Smooth muscle cell (in vitro differentiated cells): ENCODE measurements around the gene MUC6. TPM values are rescaled to one million over a fixed set of nuclear protein-coding genes. Genes with fewer than 3 reads are reported as not detected.

Experiments
- DNase-seq: peaks from one replicate; lab custom pipeline; 2025; ENCODE audit not compliant: unreplicated experiment; lab: John Stamatoyannopoulos, UW
- H2AFZ ChIP-seq: fragments of 200-600 bp; sonication (generic); 2 replicates; pipeline ENCODE4 v1.6.0; 2016; ENCODE audit warnings: antibody characterized with exemption, low read depth, mild to moderate bottlenecking
- H3F3A ChIP-seq: fragments of 200-600 bp; sonication (generic); 2 replicates; pipeline ENCODE4 v1.6.0; 2017; ENCODE audit warnings: antibody characterized with exemption, low read depth
- H3K27ac ChIP-seq: fragments of 200-600 bp; sonication (generic); 2 replicates; pipeline ENCODE4 v1.5.1; 2016; ENCODE audit warnings: low read depth, mild to moderate bottlenecking
- H3K27me3 ChIP-seq: fragments of 200-600 bp; sonication (generic); 2 replicates; pipeline ENCODE4 v1.6.1; 2016; ENCODE audit warnings: low read depth, mild to moderate bottlenecking
- H3K36me3 ChIP-seq: fragments of 200-600 bp; sonication (generic); 2 replicates; pipeline ENCODE4 v1.5.1; 2016; ENCODE audit warnings: low read depth
- H3K4me1 ChIP-seq: fragments of 200-600 bp; sonication (generic); 2 replicates; pipeline ENCODE4 v1.5.1; 2016; ENCODE audit warnings: low read depth
- H3K4me2 ChIP-seq: fragments of 200-600 bp; sonication (generic); 2 replicates; pipeline ENCODE4 v1.6.0; 2016; ENCODE audit warnings: mild to moderate bottlenecking
- H3K4me3 ChIP-seq: fragments of 200-600 bp; sonication (generic); 2 replicates; pipeline ENCODE4 v1.5.1; 2016; ENCODE audit warnings: mild to moderate bottlenecking
- H3K79me2 ChIP-seq: fragments of 200-600 bp; sonication (generic); 2 replicates; pipeline ENCODE4 v1.6.0; 2016; ENCODE audit warnings: low read depth, mild to moderate bottlenecking
- H3K9ac ChIP-seq: fragments of 200-600 bp; sonication (generic); 2 replicates; pipeline ENCODE4 v1.6.0; 2016; ENCODE audit warnings: low read depth
- H3K9me3 ChIP-seq: fragments of 200-600 bp; sonication (generic); replicated peaks from 2 replicates; pipeline ENCODE4 v1.5.1; 2016; ENCODE audit warnings: low read depth
- H4K20me1 ChIP-seq: fragments of 200-600 bp; sonication (generic); 2 replicates; pipeline ENCODE4 v1.6.0; 2016; ENCODE audit warnings: low read depth
- WGBS: methylation state at CpG from one replicate; pipeline ENCODE4 v1.1.7; 2016; ENCODE audit warnings: low lambda C conversion rate; 5-methylcytosine and 5-hydroxymethylcytosine counted together
- polyA plus RNA-seq: library from polyadenylated mRNA; unstranded; fragments of >200 nt; fragmentation: Nextera tagmentation; extraction: Ambion mirVana; gene quantifications from 2 replicates; pipeline ENCODE4 v1.2.1, GENCODE V29; 2016
- total RNA-seq: library from RNA; depleted of rRNA; stranded (reverse); fragments of >200 nt; gene quantifications from 2 replicates; pipeline ENCODE4 v1.2.3, GENCODE V29; 2014
- TF ChIP-seq, protein P1 (sequence below): fragments of 200-600 bp; sonication (generic); IDR thresholded peaks from 2 replicates; pipeline ENCODE4 v1.5.1; 2017; ENCODE audit warnings: borderline replicate concordance, mild to moderate bottlenecking, antibody characterized with exemption; ENCODE audit not compliant: insufficient read depth, poor library complexity, severe bottlenecking

The MUC6 gene
- total and polyA plus RNA-seq, 2 experiments from 2014 or later, result not detected

- H3K27me3 ChIP-seq, result no peaks in the 10 kb centered on the region
- no peak for DNase-seq
- no peak overlapping the region for H3K9ac ChIP-seq
- peaks cover 22% of the 10 kb centered on the region for H4K20me1 ChIP-seq
- no peaks in the 10 kb centered on the region for H3K4me1 ChIP-seq
- no peaks in the 10 kb centered on the region for H3K9me3 ChIP-seq
- H3K27ac ChIP-seq, result no peak overlapping the region
- peaks cover 8% of the 10 kb centered on the region for H3K79me2 ChIP-seq
- no peaks in the 10 kb centered on the region for H3K36me3 ChIP-seq
- H3K4me2 ChIP-seq, result no peak overlapping the region
- WGBS, result 98% methylated on average over 8 of the region's 14 CpGs
- TF ChIP-seq, protein P1, sequence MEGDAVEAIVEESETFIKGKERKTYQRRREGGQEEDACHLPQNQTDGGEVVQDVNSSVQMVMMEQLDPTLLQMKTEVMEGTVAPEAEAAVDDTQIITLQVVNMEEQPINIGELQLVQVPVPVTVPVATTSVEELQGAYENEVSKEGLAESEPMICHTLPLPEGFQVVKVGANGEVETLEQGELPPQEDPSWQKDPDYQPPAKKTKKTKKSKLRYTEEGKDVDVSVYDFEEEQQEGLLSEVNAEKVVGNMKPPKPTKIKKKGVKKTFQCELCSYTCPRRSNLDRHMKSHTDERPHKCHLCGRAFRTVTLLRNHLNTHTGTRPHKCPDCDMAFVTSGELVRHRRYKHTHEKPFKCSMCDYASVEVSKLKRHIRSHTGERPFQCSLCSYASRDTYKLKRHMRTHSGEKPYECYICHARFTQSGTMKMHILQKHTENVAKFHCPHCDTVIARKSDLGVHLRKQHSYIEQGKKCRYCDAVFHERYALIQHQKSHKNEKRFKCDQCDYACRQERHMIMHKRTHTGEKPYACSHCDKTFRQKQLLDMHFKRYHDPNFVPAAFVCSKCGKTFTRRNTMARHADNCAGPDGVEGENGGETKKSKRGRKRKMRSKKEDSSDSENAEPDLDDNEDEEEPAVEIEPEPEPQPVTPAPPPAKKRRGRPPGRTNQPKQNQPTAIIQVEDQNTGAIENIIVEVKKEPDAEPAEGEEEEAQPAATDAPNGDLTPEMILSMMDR, result no peak
- H3F3A ChIP-seq, result no peaks in the 10 kb centered on the region
- H2AFZ ChIP-seq, result no peak overlapping the region
- no peak overlapping the region for H3K4me3 ChIP-seq
Measured at GRCh38 chr11:1014276-1014675, 22.2 kb downstream of the MUC6 start.

DNA sequence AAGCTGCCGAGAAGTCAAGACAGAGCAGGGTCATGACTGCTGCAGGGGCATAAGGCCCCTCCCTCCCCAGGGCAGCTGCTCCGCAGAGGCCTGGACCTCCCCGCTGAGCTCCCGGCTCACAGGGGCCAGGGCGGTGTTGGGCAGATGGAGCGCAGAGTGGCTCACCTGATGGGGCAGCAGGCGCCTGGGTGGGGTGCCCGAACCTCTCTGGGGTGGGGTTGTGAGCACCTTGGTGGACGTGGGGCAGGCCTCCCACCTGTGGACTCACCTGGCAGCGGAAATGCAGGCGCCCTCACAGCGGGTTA lies 22.9 kb downstream of the MUC6 start:
- Histone ChIP-seq H3F3A (no peaks in the 10 kb centered on the region), H3K4me3 (no peak overlapping the region), H3K36me3 (no peaks in the 10 kb centered on the region), H3K27me3 (no peaks in the 10 kb centered on the region), H3K4me2 (no peak overlapping the region), H3K27ac (no peak overlapping the region), H3K79me2 (peaks cover 8% of the 10 kb centered on the region), H3K9me3 (no peaks in the 10 kb centered on the region), H2AFZ (no peak overlapping the region), H3K4me1 (no peaks in the 10 kb centered on the region), H4K20me1 (peaks cover 15% of the 10 kb centered on the region), H3K9ac (no peak overlapping the region)
- TF ChIP-seq, protein P1, result no peak
- no peak for DNase-seq
- WGBS, result 95% methylated on average over 8 of the region's 12 CpGs

- WGBS, result 95% methylated on average over 28 of the region's 28 CpGs
- no peak for DNase-seq
- Histone ChIP-seq H3K27me3 (no peaks in the 10 kb centered on the region), H3K36me3 (no peaks in the 10 kb centered on the region), H2AFZ (no peak overlapping the region), H3K27ac (no peak overlapping the region), H3F3A (no peaks in the 10 kb centered on the region), H3K4me3 (no peak overlapping the region), H3K9ac (no peak overlapping the region), H4K20me1 (peaks cover 13% of the 10 kb centered on the region), H3K9me3 (no peaks in the 10 kb centered on the region), H3K4me1 (no peaks in the 10 kb centered on the region), H3K79me2 (peaks cover 8% of the 10 kb centered on the region), H3K4me2 (no peak overlapping the region)
- TF ChIP-seq, protein P1, result no peak
Measured at GRCh38 chr11:1012740-1013630, 23.5 kb downstream of the MUC6 start.

GRCh38 chr11:1012291-1012690 lies 24.2 kb downstream of the MUC6 start:
- H3K4me1 ChIP-seq, result no peaks in the 10 kb centered on the region
- no peak overlapping the region for H2AFZ ChIP-seq
- no peak overlapping the region for H3K4me3 ChIP-seq
- no peak overlapping the region for H3K27ac ChIP-seq
- H3K9me3 ChIP-seq, result no peaks in the 10 kb centered on the region
- H3F3A ChIP-seq, result no peaks in the 10 kb centered on the region
- 97% methylated on average over 17 of the region's 17 CpGs for WGBS
- peaks cover 12% of the 10 kb centered on the region for H4K20me1 ChIP-seq
- H3K36me3 ChIP-seq, result no peaks in the 10 kb centered on the region
- H3K9ac ChIP-seq, result no peak overlapping the region
- TF ChIP-seq, protein P1, result no peak
- no peaks in the 10 kb centered on the region for H3K27me3 ChIP-seq
- DNase-seq, result no peak
- H3K79me2 ChIP-seq, result peaks cover 5% of the 10 kb centered on the region
- H3K4me2 ChIP-seq, result no peak overlapping the region
